HG03342 (cell line): ENCODE measurements around the gene TDRD10.
"Not testable (repeated sequence)": the region's sequence is repeated elsewhere in the genome, so short reads cannot be mapped to it uniquely, and the experiment has no call there.

Experiments
- ATAC-seq: cut with Tn5 transposase; IDR thresholded peaks from one replicate; pipeline ENCODE4 v1.9.1; 2021; ENCODE audit warnings: mild to moderate bottlenecking, moderate library complexity; ENCODE audit not compliant: unreplicated experiment

TDRD10 gene

DNA sequence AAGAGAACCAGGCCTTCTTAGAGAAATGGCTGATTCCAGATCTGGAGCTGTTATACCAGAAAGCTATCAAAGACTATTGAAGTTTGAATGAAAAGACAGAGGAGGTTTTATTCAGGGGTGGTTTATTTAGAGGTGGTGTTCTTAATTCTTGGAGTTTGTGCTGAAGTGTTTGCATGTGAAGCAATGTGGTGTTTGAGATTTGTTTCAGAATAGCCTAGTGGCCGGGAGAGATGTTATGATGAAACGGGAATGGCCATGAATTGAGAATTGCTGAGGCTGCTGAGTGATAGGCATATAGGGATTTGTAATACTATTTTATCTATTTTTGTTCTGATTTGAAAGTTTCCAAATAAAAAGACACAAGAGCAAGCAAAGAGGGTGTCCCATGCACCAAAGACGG, 10.7 kb downstream of the TDRD10 start:
- ATAC-seq: no peak

- ATAC-seq: no peak
Measured at GRCh38 chr1:154514066-154514553, 12.1 kb downstream of the TDRD10 start.

DNA sequence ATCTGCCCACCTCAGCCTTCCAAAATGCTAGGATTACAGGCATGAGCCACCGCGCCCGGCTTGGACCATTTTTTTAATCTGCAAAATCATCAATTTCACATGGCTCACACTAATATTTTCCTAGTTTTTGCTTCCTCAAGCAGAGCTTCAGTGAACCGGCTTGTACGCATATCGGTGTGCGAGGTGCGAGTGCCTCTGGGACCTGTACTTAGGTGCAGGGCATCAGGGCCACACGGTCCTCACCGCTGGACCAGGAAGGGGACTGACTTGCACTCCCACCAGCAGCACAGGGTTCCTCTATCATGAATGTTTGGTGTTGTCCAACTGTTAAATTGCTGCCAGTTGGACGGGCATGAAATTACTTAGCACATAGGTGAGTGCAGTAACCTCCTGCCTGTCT, 15.6 kb downstream of the TDRD10 start:
- ATAC-seq: no peak

- ATAC-seq: no peak
Measured at GRCh38 chr1:154519591-154519991, 17.6 kb downstream of the TDRD10 start.

DNA sequence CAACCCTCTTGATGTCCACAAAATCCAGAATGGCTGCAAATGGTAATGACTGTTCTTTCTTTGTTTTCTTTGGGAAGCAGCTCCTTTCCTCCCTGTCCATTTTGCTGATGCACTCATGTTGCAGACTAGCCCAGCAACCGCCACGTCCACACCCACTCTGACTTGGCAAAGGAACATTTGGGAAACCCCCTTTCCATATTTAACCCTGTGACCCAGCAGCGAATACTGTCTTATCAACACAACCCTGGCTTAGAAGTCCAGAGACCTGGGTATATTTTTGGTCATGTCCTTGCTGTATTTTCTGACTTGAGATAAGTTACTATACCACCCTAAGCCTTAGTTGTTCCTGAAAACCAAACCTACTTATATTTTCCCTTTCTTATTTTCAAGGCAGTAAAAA, 18.3 kb downstream of the TDRD10 start:
- no peak for ATAC-seq

DNA sequence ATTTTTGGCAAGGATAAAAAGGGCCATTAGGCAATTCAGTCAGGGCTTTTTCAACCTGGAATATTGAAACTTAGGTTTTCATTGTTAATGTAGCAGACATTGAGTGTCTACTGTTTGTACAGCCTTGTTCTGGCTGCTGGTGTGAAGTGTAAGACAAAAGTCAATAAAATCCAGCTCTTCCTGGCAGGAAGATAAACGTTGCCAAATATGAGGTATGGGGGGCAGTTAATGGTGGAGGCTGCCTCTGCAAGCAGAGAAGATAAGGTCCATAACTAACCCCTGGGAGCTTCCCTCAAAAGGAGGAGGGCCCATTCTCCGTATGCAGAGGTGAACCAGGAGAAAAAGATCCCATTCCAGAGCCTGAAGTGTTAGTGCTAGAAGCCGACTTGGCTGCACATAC, 19.7 kb downstream of the TDRD10 start:
- ATAC-seq: no peak

DNA sequence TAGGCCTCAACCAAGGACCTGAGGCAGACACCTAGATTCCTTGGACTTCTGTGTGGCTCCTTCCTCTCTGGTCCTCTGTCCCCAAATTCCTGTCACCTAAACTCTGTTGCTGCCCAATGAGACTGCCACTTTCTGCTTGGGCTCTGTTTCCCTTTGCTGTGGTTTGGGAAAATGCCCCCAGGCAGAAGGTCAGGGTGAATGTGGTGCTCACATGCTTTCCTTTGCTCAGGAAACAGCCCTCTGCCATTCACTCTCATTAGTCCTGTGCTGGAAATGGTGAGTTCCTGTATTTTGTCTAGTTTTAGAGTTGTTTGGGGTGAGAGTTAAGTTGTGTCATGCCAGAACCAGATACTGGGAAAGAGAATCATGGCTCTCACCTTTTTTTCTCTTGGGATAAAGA, 22.9 kb downstream of the TDRD10 start:
- ATAC-seq: no peak

GRCh38 chr1:154527192-154527591, 25.2 kb downstream of the TDRD10 start:
- no peak for ATAC-seq

GRCh38 chr1:154529308-154529707, 27.3 kb downstream of the TDRD10 start:
- no peak for ATAC-seq

- not testable (repeated sequence) for ATAC-seq
Measured at GRCh38 chr1:154531950-154532349, 29.9 kb downstream of the TDRD10 start.

- ATAC-seq: no peak
Measured at GRCh38 chr1:154533952-154534844, 32.2 kb downstream of the TDRD10 start.

- ATAC-seq: no peak
Measured at GRCh38 chr1:154536570-154536969, 34.6 kb downstream of the TDRD10 start.

DNA sequence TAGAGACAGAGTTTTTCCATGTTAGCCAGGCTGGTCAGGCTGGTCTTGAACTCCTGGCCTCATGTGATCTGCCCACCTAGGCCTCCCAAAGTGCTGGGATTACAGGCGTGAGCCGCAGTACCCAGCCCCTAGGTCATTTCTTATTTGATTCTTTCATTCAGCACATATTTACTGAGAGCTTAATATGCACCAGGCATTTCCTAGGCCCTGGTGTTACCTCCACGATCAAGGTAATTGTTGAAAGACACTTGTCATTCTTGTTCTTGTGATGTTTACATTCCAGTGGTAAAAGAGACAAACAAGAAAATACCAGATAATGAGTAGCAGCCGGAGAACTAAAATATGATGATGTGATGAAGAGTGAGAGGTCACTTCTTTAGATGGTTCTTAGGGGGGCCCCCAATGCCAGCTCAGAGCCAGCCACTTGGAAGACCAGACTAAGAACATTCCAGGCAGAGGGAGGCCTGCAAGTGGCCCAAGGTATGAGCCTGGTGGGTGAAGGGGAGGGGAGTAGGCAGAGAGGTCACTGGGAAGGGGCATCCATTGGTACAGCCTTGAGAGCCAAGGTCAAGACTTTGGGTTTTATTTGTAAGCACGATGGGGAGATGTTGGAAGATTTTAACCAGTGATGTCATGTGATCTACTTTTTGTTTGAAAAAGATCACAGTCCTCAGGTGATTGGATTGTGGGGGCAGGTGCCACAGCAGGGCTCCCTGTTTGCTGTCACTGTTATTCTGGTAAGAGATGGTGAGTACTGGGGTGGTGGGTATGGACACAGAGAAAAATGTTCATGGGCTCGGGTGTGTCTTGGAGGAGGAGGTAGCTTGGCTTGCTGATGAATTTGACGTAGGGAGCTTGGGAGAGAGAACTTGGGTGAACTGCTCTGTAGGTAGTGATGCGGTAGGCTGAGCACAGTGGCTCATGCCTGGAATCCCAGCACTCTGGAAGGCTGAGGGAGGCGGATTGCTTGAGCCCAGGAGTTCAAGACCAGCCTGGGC, 37.8 kb downstream of the TDRD10 start:
- ATAC-seq: no peak

DNA sequence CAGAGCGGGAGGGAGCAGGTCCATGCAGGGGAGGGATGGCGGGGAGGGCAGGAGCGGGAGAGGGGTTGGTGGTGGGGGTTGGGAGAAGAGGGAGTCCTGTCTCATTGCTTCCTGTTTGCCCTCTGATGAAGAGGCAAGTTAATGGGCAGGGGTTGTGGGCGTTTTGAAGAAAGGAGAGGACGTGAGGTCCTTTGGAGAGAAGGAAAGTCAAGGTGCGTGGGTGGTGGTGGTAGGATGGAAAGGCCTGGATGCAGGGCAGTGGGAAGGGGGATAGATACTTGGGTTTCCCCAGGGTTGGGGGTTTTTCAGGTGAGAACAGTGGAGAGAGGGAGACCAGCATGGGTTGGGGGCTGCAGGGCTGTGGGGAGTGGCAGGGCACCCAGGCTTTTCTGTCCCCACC, 39.2 kb downstream of the TDRD10 start:
- ATAC-seq: no peak

GRCh38 chr1:154546264-154547063, 44.4 kb downstream of the TDRD10 start:
- no peak for ATAC-seq

- ATAC-seq: no peak
Measured at GRCh38 chr1:154547105-154547732, 45.2 kb downstream of the TDRD10 start.

DNA sequence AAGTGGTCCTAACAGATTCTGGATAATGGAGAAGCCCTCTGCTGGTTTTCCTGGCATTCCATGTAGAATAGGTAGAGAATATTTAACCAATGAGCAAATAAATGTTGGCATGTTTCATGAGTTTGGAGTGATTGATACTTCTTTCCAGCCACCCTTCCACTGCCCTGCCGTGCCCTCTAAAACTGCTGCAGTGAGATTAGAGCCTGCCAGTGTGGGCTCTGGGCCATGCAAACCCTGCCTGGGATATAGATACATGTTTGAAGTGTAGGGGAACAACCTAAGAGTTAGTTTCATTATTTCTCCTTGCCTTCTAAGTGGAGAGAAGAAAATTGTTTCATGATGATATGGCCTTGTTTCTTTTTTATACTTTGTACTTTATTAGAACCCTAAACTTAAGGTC, 46.0 kb downstream of the TDRD10 start:
- no peak for ATAC-seq

- no peak for ATAC-seq
Measured at GRCh38 chr1:154549202-154549770, 47.3 kb downstream of the TDRD10 start.

DNA sequence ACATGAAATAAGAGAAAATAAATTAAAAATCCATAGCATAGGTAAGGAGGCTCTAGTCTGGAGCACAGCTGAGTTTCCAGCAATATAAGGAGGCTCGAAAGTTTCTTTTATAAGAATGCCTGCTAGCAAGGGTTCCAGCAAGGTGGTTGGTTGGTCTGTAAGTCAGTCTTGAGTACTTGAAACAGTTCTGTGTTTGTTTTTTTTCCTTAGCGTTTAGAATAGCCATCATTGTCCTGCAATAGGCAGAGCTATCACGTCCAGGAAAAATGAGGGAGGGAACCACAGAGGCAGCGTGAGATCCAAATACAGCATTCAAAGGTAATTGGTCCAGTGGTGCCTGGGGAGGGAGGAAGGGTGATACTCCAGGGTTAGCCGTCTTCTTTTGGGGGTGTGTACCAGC, 48.1 kb downstream of the TDRD10 start:
- ATAC-seq: no peak

- ATAC-seq: no peak
Measured at GRCh38 chr1:154550657-154551056, 48.6 kb downstream of the TDRD10 start.
